Urothelium cell line (cell line): ENCODE data around the gene MTG1.
"Not testable (repeated sequence)": the region's sequence is repeated elsewhere in the genome, so short reads cannot be mapped to it uniquely, and the experiment has no call there.

Experiments
- DNase-seq: peaks from one replicate; pipeline ENCODE4 v3.0.0; 2011; ENCODE audit warnings: low spot score, mixed read lengths
- FAIRE-seq: peaks from 2 replicates; lab custom pipeline; 2011; peaks lifted over from hg19 to GRCh38; lab: Jason Lieb, UNC

MTG1 gene

DNA sequence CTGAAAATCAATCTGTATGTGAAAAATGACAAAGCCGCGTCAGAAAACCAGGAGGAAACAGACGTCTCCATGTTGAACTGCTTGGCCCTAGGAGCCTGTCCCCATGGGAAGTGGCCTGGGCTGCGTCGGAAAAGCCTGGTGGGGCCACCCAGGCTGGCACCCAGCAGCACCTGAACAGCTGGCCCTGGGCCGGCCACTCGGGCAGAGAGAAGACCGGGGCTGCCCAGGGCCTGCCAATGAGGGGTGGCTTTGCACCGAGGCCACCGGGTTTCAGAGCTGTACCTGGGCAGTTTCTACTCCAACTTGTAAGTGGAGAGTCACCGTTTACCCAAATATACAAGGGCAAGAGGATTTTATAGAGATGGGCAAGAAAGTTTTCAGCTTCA, 35.0 kb upstream of the MTG1 start:
- DNase-seq, result no peak
- no peak for FAIRE-seq

DNA sequence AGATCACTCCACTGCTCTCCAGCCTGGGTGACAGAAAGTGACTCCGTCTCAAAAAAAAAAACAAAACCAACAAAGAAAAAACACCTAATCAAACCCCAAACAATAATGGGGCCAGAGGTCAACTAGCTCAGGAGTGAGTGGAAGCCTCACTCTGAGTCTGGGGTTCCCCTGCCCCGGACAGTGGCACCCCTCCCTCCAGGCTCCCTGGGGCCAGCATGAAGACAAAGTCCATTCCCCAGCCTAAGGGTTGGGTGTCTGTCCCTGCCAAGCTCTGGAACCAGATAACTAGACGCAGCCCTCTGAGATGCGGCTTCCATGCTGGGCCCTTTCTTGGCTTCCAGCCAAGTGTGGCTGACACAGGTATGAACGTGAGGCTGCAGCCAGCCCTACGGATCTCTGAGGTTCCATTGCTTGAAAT, 34.4 kb upstream of the MTG1 start:
- no peak for FAIRE-seq
- DNase-seq, result no peak

DNA sequence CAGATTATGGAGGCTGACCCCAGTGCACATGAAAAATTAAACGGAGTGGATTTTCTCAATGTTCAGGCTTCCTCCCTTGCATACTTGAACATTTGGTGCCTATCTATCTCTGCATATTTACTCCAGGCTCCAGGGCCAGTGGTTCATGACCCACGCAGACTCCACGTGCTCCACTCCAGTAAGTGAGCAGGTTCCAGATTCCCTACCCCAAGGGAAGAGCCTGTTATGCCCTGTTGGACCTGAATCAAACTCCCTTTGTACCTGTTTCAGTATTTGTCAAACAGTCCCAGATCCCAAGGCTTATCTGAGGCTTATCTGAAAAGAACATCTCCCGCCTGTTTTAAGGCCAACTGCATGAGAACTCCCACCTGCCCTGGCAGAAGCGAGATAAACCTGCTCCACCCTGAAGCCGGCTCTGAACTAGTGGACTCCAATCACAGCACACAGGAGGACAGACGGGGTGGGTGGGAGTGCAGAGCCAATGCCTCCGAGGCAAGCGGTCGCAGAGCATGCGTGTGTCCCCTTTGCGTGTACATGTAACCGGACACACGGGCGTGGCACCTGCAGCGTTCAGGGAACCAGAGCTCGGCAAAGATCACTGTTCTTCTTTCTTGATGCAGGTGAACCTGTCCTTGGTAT, 33.9 kb upstream of the MTG1 start:
- FAIRE-seq (no peak), DNase-seq (no peak)

DNA sequence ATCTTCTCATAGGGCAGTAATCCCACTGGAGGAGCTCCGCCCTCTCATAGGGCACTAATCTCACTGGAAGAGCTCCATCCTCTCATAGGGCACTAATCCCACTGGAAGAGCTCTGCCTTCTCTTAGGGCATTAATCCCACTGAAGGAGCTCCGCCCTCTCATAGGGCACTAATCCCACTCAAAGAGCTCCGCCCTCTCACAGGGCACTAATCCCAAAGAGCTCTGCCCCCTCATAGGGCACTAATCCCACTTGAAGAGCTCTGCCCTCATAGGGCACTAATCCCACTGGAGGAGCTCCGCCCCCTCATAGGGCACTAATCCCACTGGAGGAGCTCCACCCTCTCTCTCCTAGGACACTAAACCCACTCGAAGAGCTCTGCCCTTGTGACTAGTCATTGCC, 32.7 kb upstream of the MTG1 start:
- FAIRE-seq, result no peak
- no peak for DNase-seq

DNA sequence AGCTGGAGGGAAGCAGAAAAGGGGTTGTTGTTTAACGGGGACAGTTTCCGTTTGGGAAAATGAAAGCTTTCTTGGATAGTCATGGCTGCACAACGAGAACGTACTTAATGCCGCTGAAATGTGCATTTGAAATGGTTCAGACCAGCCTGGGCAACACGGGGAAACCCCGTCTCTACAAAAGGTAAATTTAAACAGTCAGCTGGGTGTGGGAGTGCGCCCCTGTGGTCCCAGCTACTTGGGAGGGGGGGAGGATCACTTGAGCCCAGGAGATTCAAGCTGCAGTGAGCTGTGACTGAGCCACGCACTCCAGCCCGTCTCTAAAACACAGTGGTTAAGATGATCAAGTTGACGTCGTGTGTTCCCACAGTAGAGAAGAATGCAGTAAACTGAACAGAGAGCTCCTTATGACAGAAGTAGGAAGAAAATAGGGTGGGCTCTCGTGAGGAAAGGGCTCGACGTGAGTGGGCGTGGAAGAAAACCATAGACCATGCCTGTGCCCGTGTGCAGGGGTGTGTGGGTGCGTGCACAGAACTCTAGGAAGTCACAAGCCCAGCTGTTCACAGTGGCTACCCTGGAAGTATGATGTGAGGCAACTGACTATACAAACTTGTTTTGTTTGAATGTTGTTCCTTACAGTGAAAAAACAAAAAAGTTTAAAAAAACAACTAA, 32.0 kb upstream of the MTG1 start:
- FAIRE-seq, result no peak
- no peak for DNase-seq

DNA sequence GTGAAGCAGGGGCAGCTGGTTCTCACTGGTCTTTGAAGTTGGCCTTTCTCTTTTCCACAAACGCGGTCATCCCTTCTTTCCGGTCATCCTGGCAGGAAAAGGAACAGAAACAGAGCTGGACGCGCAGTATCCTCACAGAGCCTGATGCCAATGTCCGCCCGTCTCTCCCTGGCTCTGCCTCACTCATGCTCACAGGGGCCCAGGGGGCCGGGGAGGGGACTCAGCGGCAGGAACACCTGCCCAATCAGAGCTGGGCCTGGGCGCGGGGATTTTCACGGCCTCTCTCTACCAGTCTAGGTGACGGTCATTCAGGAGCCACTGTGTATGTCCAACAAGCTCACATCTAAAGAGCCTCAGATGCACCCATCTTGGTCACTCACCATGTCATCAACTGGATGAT, 31.1 kb upstream of the MTG1 start:
- no peak for DNase-seq
- FAIRE-seq, result no peak

DNA sequence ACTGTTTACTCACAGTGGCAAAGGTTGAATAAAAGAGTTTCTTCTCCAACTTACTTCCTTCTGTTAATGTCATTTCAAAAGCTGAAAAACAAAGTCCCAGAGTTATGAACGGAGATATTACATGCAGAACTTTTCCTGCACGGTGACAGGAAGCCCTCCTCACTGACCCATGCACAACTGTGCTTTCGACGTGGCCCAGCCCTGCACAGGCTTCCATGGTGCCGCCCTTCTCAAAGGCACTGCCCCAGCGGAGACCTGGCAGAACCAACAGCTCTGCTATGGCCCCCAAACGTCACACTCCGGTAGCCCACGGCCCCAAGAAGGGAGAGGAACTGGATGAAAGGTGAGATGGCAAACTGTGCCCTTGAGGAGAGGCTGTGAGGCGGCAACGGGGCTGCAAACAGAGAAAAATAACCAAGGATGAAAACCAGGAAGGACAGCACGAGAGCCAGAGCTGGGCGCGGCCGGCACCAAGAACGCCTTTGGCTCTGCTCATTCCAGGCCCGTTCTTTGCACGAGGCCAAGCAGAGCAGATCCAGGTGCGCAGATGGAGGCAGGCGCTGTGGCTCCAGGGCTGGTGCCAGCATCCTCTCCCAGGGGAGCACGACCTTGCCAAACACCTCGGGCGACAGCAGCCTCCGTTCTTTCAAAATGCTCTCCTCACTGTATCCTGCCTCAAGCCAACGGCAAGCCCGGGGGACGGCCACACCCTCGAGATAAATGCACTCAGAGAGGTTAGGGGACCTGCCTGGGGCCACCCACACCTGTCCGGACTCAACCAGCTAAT, 29.1 kb upstream of the MTG1 start:
- DNase-seq (no peak), FAIRE-seq (no peak)

DNA sequence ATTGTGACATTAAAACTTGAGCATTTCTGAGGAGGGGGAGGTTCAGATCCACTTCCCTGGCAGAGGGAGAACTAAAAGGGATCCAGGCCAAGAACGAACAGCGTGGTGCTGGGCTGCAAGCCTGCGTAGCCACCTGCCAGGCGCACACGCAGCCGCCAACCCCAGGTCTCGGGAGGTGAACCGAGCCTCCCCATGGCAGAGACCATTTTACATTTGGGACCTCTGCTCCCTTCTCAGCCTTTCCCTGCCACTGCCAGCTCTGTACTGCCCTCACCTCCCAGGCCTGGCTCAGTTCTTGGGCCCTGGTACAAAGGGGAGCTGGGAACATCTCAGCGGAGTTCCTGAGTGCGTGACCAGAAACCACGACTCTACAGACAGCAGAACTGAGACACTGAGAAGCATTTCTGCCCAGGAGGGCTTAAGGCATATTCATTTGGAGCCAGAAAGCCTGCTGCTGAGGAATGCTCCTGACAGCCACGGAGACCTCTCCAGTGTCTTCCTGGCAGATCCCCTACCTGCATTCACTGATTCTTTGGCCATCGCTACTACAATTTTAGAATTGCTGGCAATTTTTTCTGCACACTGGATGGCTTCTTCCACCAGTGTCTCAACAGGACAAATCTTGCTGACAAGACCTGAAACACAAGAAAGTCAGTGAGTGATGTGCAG, 28.4 kb upstream of the MTG1 start:
- FAIRE-seq, result no peak
- no peak for DNase-seq

DNA sequence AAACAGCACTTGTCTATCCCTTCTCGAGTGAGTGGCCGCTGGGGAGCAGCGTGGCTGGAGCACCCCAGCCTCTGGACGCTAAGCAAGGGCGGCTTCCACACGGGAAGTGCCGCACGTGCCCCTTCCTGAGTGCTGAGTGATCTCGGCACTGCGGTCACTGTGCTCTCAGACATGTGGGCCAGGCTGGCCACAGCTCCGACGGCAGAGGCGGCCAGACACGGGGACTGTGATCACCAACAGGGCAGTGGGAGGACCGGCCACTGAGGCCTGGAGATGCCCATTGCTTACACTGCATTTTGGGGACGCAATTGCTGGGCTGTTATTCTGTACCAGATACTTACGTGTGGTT, 27.9 kb upstream of the MTG1 start:
- DNase-seq, result no peak
- FAIRE-seq, result no peak

DNA sequence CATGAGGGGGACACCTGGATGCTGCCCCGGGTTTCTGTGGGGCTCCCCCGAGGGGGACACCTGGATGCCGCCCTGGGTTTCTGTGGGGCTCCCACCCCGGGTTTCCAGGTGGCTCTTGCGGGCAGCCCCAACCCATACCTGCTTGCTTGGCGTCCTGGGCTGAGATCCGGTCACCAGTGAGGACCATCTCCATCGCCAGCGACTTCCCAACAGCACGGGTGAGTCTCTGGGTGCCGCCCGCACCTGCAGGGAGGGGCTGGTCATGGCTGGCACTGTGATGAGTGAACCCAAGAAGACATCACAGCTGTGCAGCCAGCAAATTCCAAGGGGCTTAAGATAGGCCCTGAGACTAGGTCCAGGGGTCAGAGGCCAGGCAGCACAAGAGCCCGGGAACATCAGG, 27.2 kb upstream of the MTG1 start:
- FAIRE-seq, result no peak
- DNase-seq, result no peak

DNA sequence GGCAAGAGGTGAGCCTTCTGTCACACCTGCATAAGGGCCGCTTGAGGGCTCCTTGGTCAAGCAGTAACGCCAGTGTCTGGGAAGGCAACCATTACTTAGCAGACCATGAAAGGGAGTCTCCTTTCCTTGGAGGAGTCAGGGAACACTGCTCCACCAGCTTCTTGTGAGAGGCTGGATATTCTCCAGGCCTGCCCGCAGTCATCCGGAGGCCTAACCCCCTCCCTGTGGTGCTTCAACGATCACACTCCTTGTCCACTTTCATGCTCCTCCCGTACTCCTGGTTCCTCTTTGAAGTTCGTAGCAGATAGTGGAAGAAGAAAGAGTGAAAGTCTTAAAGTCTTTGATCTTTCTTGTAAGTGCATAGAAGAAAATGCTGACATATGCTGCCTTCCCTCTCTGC, 26.5 kb upstream of the MTG1 start:
- DNase-seq, FAIRE-seq: not testable (repeated sequence)

DNA sequence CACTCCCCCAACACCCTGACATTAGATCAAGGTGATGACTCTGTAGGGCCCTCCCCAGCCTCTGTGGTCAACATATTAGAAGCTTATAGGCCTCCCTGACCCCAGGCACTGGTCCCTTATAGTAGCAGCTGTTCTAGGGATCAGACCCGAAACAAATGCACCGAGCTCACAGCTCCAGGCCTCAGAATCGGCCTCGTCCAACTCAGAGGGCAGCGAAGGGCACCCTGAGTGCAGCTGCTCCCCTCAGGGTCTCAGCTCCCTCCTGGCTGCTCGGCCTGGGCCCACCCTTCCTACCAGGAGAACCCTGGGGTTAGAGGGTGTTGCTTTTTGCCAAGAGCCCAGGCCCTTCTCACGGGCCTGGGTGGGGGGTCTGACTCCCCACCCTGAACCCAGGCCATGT, 25.8 kb upstream of the MTG1 start:
- DNase-seq, result no peak
- no peak for FAIRE-seq

DNA sequence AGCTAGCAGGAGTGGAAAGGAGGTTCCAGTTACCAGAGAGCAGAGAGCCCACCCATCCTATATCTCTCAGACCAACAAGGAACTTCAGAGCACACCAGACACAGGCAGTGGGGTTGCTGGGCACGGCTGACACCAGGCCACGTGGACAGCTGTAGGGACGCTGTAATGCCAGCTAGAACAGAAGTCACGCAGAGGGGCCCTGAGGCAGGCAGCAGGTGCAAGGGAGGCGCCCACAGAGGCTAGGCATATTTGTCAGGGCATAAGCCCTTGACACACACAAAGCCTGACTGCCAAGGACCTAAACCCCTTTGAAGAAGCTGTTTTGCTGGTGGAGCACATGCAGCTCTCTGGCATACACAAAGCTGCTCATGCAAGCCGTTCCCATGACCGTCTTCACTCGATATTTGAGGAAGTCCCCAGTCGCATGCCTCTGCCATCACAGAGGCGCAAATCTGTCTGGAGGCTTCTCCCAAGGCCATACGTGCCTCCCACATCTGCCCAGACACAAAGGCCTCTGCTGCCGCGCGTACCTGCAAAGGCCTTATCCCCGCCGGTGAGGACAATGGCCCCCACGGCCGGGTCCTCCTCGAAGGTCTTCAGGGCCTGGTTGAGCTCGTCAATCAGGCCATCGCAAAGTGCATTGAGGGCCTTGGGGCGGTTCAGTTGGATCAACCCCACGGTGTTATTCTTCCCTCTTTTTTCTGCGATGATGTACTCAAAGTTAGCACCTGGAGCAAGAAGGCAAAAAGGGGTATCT, 23.7 kb upstream of the MTG1 start:
- DNase-seq (no peak), FAIRE-seq (no peak)

DNA sequence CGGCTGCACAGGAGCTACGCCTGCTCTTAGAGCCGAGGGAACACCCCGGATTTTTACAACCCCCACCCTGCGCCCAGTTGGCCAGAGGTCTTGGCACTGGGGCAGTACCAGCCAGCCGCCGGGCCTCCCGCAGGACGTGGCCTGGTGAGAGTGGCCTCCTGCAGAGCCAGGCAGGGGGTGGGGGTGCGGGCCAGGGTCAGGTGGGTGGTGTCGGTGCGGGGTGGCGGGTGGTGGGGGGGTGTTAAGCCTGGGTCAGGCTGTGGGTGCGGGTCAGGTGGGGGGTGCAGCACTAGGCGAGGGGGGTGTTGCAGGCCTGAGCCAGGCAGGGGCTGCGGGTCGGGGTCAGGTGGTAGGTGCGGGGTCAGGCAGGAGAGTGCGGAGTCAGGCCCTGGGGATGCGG, 21.4 kb upstream of the MTG1 start:
- no peak for DNase-seq
- FAIRE-seq, result no peak

DNA sequence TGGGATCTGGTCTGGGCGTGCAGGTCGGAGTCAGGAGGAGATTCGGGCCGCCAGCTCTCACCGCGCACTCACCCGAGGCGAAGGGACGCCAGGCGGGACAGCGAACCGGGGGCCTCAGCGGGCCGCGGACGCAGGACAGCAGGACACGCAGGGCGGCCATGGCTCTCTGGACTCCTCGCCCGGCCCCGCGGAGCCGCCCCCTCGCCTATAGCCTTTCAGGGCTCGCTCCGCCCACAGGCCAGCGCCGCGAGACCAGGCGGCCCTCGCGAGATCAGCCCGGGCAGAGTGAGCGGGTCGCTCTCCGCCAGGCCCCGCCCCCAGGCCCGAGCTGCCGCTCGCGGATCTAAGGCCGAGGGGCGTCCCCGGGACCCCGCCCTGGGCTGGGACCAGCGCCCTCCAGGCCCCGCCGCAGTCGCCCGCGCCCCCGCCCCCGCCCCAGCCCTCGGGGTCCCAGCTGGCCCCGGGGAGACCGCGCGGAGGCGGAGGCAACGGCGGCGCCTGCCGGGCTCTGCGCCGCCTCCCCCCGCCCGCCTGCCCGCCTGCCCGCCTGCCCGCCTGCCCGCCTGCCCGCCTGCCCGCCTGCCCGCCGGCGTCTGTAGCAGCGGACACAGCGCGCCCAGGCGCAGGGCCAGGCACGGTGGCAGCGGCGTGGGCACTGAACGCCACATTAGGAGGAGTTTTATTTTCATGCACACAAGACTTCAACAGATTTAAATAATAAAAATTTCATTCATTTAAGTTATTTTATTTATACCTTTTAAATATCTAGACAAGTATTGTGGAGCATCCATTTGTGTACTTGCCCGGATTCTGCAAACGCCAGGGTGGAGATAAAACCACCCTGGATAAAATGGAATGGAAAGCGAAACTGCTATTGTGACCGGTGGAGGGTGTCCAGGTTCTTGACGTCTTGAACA, 20.5 kb upstream of the MTG1 start, which contains the start of gene ECHS1:
TSS of gene ECHS1 (minus strand) at position 181 of the 917 bp plus-strand sequence. CDS start at position 160, 21 bp downstream.
- FAIRE-seq (peak; percentile 83), DNase-seq (peak; percentile 96)

DNA sequence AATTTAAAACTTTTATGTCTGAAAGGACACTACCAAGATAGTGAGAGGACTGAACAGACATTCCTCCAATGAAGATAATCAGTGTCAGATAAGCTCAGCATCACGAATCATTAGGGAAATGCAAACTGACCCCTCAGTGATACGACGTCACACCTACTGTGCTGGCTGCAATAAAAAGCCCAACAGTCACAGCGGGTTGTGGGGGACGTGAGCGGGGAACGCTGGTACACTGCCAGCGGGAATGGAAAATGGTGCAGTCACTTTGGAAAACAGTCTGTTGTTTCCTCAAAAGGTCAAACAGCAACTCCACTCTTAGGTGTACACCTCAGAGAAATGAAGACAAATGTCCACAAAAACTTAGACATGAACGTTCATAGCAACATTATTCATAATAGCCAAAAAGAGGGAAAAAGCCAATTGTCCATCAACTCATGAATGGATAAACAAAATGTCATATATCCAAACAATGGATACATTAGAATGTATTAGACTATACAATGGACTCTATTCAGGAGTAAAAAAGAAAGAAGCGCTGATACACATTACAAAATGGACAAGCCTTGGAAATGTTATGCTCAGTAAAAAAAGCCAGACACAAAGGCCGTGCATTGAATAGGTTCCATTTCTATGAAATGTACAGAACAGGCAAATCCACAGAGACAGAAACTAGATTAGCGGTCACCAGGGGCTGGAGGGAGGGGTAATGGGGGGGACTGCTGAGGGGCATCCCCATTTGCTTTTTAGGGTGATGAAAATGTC, 18.4 kb upstream of the MTG1 start:
- FAIRE-seq (no peak), DNase-seq (no peak)

DNA sequence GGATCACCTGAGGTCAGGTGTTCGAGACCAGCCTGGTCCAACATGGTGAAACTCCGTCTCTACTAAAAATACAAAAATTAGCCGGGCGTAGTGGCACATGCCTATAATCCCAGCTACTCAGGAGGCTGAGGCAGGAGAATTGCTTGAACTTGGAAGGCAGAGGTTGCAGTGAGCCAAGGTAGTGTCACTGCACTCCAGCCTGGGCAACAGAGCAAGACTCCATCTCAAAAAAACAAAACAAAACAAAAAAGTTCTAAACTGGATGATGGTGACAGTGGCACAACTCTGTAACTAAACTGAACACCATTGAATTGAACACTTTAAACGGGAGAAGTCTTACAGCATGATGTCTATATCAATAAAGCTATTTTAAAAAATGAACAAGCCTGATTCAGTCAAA, 17.8 kb upstream of the MTG1 start:
- not testable (repeated sequence) for FAIRE-seq, DNase-seq

DNA sequence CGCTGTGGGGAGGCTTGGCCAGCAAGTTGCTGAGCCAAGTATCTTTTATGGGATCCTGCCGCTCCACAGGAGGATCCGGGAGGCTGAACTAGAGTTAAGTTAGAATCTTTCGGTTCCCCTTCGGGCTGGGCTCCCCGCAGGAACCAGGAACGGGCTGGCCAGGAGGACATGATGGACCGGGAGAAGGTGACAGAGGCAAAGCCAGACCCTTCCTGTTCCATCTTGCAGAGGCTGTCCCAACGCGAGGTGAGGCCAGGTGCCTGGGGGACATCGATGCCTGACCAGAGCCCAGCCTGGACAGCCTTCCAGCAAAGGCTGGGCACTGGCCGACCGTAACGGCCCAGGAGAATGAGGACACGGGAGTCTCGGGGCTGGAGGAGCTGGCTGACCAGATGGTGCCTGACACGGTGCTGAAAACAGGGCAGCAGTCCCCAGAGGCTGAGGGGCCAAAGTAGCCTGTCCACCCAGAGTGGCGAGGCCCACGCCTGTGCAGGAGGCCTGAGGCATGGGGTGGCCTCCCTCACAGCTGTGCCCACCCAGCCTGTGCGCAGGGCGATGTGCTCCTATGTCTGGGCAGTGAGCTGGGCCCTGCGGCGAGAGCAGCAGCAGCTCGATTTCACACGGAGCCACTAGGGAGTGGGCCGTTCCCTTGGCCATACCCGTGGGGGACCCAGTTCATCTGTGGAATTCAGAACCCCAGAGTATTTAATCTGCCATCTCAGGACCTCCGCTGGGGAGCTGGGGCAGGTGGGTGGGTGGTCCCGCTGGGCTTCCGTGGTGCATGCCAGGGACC, 16.7 kb upstream of the MTG1 start:
- no peak for DNase-seq
- no peak for FAIRE-seq
